Endothelial cell of umbilical vein (primary cell): ENCODE measurements around the gene UBXN1. TPM values are rescaled to one million over a fixed set of nuclear protein-coding genes. Genes with fewer than 3 reads are reported as not detected.

ENCODE experiments used
- BruUV-seq: library from RNA; stranded (reverse); fragments of 400-500 nt; replicated peaks from 2 replicates; lab custom pipeline; 2021; lab: Mats Ljungman, UMichigan
- CTCF ChIA-PET: fragments of 300-600, 350-600 bp; sonication (Branson Sonifier 250); formaldehyde crosslinking; loops from one replicate; lab custom pipeline; 2021; ENCODE audit warnings: antibody characterized with exemption, inconsistent platforms; lab: Charles Lee
- POLR2A ChIA-PET: fragments of 300-600, 350-600 bp; sonication (Branson Sonifier 250); formaldehyde crosslinking; loops from one replicate; lab custom pipeline; 2021; ENCODE audit warnings: antibody characterized with exemption, inconsistent platforms; lab: Charles Lee
- DNase-seq: peaks from one replicate; pipeline ENCODE4 v3.0.0-alpha.2; 2011; ENCODE audit warnings: low read depth, low spot score
- FAIRE-seq: peaks from 2 replicates; lab custom pipeline; 2011; peaks lifted over from hg19 to GRCh38; lab: Jason Lieb, UNC
- H2AFZ ChIP-seq: 2 replicates; pipeline ENCODE4 v1.6.0; 2012; ENCODE audit warnings: low read depth, low read length, control low read depth, inconsistent platforms
- H3K27ac ChIP-seq: 2 replicates; pipeline ENCODE4 v1.5.1; 2011; ENCODE audit warnings: low read depth, mild to moderate bottlenecking, control low read depth, low read length, moderate library complexity; ENCODE audit not compliant: insufficient read depth
- H3K27me3 ChIP-seq, 2 experiments: 2 replicates each; pipeline versions ENCODE4 v1.6.0 to v1.6.1; 2011; ENCODE audit warnings: low read length in 2 of 2, mixed read lengths in 1 of 2; ENCODE audit not compliant: control insufficient read depth in 2 of 2, insufficient read depth in 2 of 2
- H3K36me3 ChIP-seq, 2 experiments: 2 replicates in 1 of 2; 3 replicates in 1 of 2; pipeline ENCODE4 v1.5.1; 2011; ENCODE audit warnings: low read length in 2 of 2, mild to moderate bottlenecking in 1 of 2, moderate library complexity in 1 of 2; ENCODE audit not compliant: control insufficient read depth in 2 of 2, insufficient read depth in 2 of 2; ENCODE audit errors: extremely low read depth in 1 of 2
- H3K4me1 ChIP-seq: 3 replicates; pipeline ENCODE4 v1.5.1; 2011; ENCODE audit warnings: mild to moderate bottlenecking, low read length; ENCODE audit not compliant: control insufficient read depth, insufficient read depth; ENCODE audit errors: extremely low read depth
- H3K4me2 ChIP-seq: 2 replicates; pipeline ENCODE4 v1.6.1; 2011; ENCODE audit warnings: low read length, control low read depth, mixed read lengths; ENCODE audit not compliant: insufficient read depth
- H3K4me3 ChIP-seq, 3 experiments: fragments of 200-600 bp in 1 of 3; sonication (generic), shearing (Covaris generic) in 1 of 3; replicated peaks in 1 of 3; 2 replicates each; pipeline ENCODE4 v1.5.1; 2011 to 2016; ENCODE audit warnings: control low read depth in 3 of 3, low read length in 3 of 3, mild to moderate bottlenecking in 2 of 3, inconsistent platforms in 1 of 3, low read depth in 1 of 3, moderate library complexity in 1 of 3; ENCODE audit not compliant: insufficient read depth in 1 of 3
- H3K79me2 ChIP-seq: 2 replicates; pipeline ENCODE4 v1.6.0; 2012; ENCODE audit warnings: low read length, inconsistent platforms; ENCODE audit not compliant: control insufficient read depth, insufficient read depth
- H3K9ac ChIP-seq: replicated peaks from 2 replicates; pipeline ENCODE3; 2011; ENCODE audit warnings: low read length, control low read depth; ENCODE audit not compliant: insufficient read depth; ENCODE audit errors: extremely low read depth
- H3K9me1 ChIP-seq: replicated peaks from 3 replicates; pipeline ENCODE4 v1.6.0; 2011; ENCODE audit warnings: mild to moderate bottlenecking, low read length; ENCODE audit not compliant: control insufficient read depth, insufficient read depth; ENCODE audit errors: extremely low read depth
- H3K9me3 ChIP-seq: replicated peaks from 2 replicates; pipeline ENCODE4 v1.5.1; 2012; ENCODE audit warnings: low read length, inconsistent platforms; ENCODE audit not compliant: control insufficient read depth, insufficient read depth
- H4K20me1 ChIP-seq: replicated peaks from 2 replicates; pipeline ENCODE3; 2011; ENCODE audit warnings: mild to moderate bottlenecking, low read length; ENCODE audit not compliant: control insufficient read depth, insufficient read depth; ENCODE audit errors: extremely low read depth
- JUN ChIP-seq: IDR thresholded peaks from 2 replicates; pipeline ENCODE4 v1.6.1; 2011; ENCODE audit warnings: borderline replicate concordance, low read depth; ENCODE audit not compliant: insufficient read length, insufficient read depth
- MYC ChIP-seq: IDR thresholded peaks from one replicate; pipeline ENCODE4 v1.6.1; 2011; ENCODE audit warnings: mild to moderate bottlenecking, low read depth, low read length
- dilution Hi-C: fragments of 300-500 bp; cut with MboI; formaldehyde crosslinking; loops from one replicate; pipeline ENCODE4 v1.15.0; 2019; ENCODE audit warnings: low sequenced_read_pairs; ENCODE audit not compliant: extremely low pct_ligation_motif_present
- intact Hi-C: fragments of 100-400 bp; cut with micrococcal nuclease; formaldehyde crosslinking; loops from one replicate; pipeline ENCODE4 v1.10.0; 2022
- polyA plus RNA-seq, 4 experiments: library from polyadenylated mRNA; depleted of rRNA in 3 of 4; stranded (reverse) in 3 of 4; unstranded in 1 of 4; fragments of >200 nt; gene quantifications; 2 replicates each; pipeline versions ENCODE4 v1.2.1 to v1.2.3, GENCODE V29; 2011 to 2012; ENCODE audit warnings: missing spikeins in 1 of 4
- small RNA-seq: library from RNA; depleted of rRNA; stranded (forward); fragments of <200 nt; gene quantifications from one replicate; pipeline ENCODE3, GENCODE V24; 2012; ENCODE audit warnings: low replicate concordance, low read depth; ENCODE audit not compliant: insufficient read depth, insufficient read length
- total RNA-seq: library from RNA; stranded (reverse); gene quantifications from 2 replicates; pipeline ENCODE4 v1.2.3, GENCODE V29; 2021
- TF ChIP-seq, protein P1 (sequence below), 2 donors: IDR thresholded peaks; 1 replicate in 1 of 2; 2 replicates in 1 of 2; pipeline ENCODE4 v1.5.1; 2011; ENCODE audit warnings: low read length in 2 of 2, mild to moderate bottlenecking in 2 of 2, moderate library complexity in 2 of 2, control low read depth in 1 of 2, inconsistent platforms in 1 of 2, low read depth in 1 of 2; ENCODE audit not compliant: insufficient read depth in 1 of 2; ENCODE audit errors: extremely low read depth in 1 of 2

UBXN1 gene
- total and polyA plus RNA-seq, 2 donors (not counting 3 experiments of a cell fraction or from before 2014, with no cell fraction given): 113 to 114 TPM

DNA sequence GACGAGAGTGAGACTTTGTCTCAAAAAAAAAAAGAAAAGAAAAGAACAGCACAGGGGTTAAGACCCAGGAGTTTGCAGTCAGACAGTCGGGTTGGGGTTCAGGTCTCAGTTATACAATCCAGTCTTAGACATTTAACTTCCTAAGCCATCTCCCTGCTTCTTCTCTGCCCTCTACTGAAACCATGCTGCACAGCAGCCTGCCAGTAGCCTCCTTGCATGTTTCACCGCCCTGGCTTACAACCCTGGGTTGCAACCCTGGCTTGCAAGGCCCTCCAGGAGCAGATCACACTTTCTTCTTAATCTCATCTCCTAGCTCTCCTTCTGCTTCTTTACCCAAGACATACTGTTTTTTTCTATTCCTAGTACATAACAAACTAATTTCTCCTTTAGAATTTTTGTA, 51.2 kb downstream of the UBXN1 start:
- H4K20me1 ChIP-seq: no peaks in the 10 kb centered on the region
- H3K9me3 ChIP-seq: no peaks in the 10 kb centered on the region
- no peak overlapping the region for H3K4me3 ChIP-seq
- H3K36me3 ChIP-seq: peaks cover 34 to 60% of the 10 kb centered on the region in 2 experiments
- FAIRE-seq (no peak), DNase-seq (no peak)
- no peak for TF ChIP-seq JUN
- no peak for TF ChIP-seq MYC
- TF ChIP-seq, protein P1, sequence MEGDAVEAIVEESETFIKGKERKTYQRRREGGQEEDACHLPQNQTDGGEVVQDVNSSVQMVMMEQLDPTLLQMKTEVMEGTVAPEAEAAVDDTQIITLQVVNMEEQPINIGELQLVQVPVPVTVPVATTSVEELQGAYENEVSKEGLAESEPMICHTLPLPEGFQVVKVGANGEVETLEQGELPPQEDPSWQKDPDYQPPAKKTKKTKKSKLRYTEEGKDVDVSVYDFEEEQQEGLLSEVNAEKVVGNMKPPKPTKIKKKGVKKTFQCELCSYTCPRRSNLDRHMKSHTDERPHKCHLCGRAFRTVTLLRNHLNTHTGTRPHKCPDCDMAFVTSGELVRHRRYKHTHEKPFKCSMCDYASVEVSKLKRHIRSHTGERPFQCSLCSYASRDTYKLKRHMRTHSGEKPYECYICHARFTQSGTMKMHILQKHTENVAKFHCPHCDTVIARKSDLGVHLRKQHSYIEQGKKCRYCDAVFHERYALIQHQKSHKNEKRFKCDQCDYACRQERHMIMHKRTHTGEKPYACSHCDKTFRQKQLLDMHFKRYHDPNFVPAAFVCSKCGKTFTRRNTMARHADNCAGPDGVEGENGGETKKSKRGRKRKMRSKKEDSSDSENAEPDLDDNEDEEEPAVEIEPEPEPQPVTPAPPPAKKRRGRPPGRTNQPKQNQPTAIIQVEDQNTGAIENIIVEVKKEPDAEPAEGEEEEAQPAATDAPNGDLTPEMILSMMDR (IDR thresholded peaks at IDR 0.05; ENCODE audit: extremely low read depth in 1 of 2, insufficient read depth in 1 of 2, low read depth in 1 of 2, low read length in 2 of 2): peak in 1 of 2 donors; percentile 12
- H3K79me2 ChIP-seq: no peaks in the 10 kb centered on the region
- ChIA-PET CTCF (no interaction called here), POLR2A (no interaction called here)
- H3K4me2 ChIP-seq: no peak overlapping the region
- H2AFZ ChIP-seq: no peak overlapping the region
- dilution Hi-C loops: no loop called here
- no peaks in the 10 kb centered on the region for H3K27me3 ChIP-seq
- H3K4me1 ChIP-seq: no peaks in the 10 kb centered on the region
- intact Hi-C loops: no loop called here
- no peak overlapping the region for H3K9ac ChIP-seq
- H3K27ac ChIP-seq: no peak overlapping the region
- no peaks in the 10 kb centered on the region for H3K9me1 ChIP-seq
- no TSS peak for BruUV-seq

Small RNA genes within 50 kb of the gene (small RNA-seq; reads per million reads assigned to genes)
- not detected for gene SNORA57

Other genes starting within 250 kb of the UBXN1 start
- gene AHNAK, start 132.3 kb downstream of the UBXN1 start, total RNA-seq: 381 and 436 TPM in 2 replicates
- 25.1 and 35.2 TPM in 2 replicates for gene AHNAK, start 132.3 kb downstream of the UBXN1 start, polyA plus RNA-seq
- 1,341 and 1,345 TPM in 2 replicates for gene EEF1G, start 105.2 kb downstream of the UBXN1 start, total RNA-seq
- gene EEF1G, start 105.2 kb downstream of the UBXN1 start, polyA plus RNA-seq: 1,723 and 2,133 TPM in 2 replicates
- gene TUT1, start 87.5 kb downstream of the UBXN1 start, total RNA-seq: 16.9 and 17.8 TPM in 2 replicates
- gene TUT1, start 87.5 kb downstream of the UBXN1 start, polyA plus RNA-seq: 11.5 and 12.7 TPM in 2 replicates
- gene MTA2, start 77.2 kb downstream of the UBXN1 start, total RNA-seq: 166 and 176 TPM in 2 replicates
- 30.2 and 40.4 TPM in 2 replicates for gene MTA2, start 77.2 kb downstream of the UBXN1 start, polyA plus RNA-seq
- gene EML3, start 66.3 kb downstream of the UBXN1 start, total RNA-seq: 101 and 110 TPM in 2 replicates
- gene EML3, start 66.3 kb downstream of the UBXN1 start, polyA plus RNA-seq: 75.7 and 78.3 TPM in 2 replicates
- 8.2 and 8.8 TPM in 2 replicates for gene ROM1, start 65.8 kb downstream of the UBXN1 start, total RNA-seq
- 4.8 and 5.3 TPM in 2 replicates for gene ROM1, start 65.8 kb downstream of the UBXN1 start, polyA plus RNA-seq
- 31.6 and 35.0 TPM in 2 replicates for gene B3GAT3, start 57.1 kb downstream of the UBXN1 start, total RNA-seq
- 37.2 and 48.0 TPM in 2 replicates for gene B3GAT3, start 57.1 kb downstream of the UBXN1 start, polyA plus RNA-seq
- 357 and 389 TPM in 2 replicates for gene GANAB, start 32.5 kb downstream of the UBXN1 start, total RNA-seq
- 433 and 455 TPM in 2 replicates for gene GANAB, start 32.5 kb downstream of the UBXN1 start, polyA plus RNA-seq
- 21.7 and 22.8 TPM in 2 replicates for gene INTS5, start 25.8 kb downstream of the UBXN1 start, total RNA-seq
- 20.3 and 20.9 TPM in 2 replicates for gene INTS5, start 25.8 kb downstream of the UBXN1 start, polyA plus RNA-seq
- gene C11orf98, start 13.9 kb downstream of the UBXN1 start, total RNA-seq: 58.7 and 61.0 TPM in 2 replicates
- 32.3 and 39.5 TPM in 2 replicates for gene C11orf98, start 13.9 kb downstream of the UBXN1 start, polyA plus RNA-seq
- gene CSKMT, start 13.8 kb downstream of the UBXN1 start, total RNA-seq: 28.4 and 38.1 TPM in 2 replicates
- 7.8 and 7.9 TPM in 2 replicates for gene CSKMT, start 13.8 kb downstream of the UBXN1 start, polyA plus RNA-seq
- gene UQCC3, start 7.4 kb downstream of the UBXN1 start, total RNA-seq: 8.6 and 9.0 TPM in 2 replicates
- 15.3 and 15.5 TPM in 2 replicates for gene UQCC3, start 7.4 kb downstream of the UBXN1 start, polyA plus RNA-seq
- 7.5 and 10.5 TPM in 2 replicates for gene LBHD1, start 6.8 kb downstream of the UBXN1 start, total RNA-seq
- 3.5 and 3.8 TPM in 2 replicates for gene LBHD1, start 6.8 kb downstream of the UBXN1 start, polyA plus RNA-seq
- gene LRRN4CL, start 10.5 kb upstream of the UBXN1 start, total RNA-seq: 0.20 and 0.37 TPM in 2 replicates
- gene LRRN4CL, start 10.5 kb upstream of the UBXN1 start, polyA plus RNA-seq: 0.03 TPM in 1 of 2 replicates, not detected in the other
- gene BSCL2, start 28.4 kb upstream of the UBXN1 start, total RNA-seq: 31.1 and 31.3 TPM in 2 replicates
- gene BSCL2, start 28.4 kb upstream of the UBXN1 start, polyA plus RNA-seq: 94.8 and 126 TPM in 2 replicates
- not detected in 2 replicates for gene GNG3, start 28.6 kb upstream of the UBXN1 start, total RNA-seq
- gene GNG3, start 28.6 kb upstream of the UBXN1 start, polyA plus RNA-seq: not detected in 2 replicates
- 53.4 and 56.2 TPM in 2 replicates for gene HNRNPUL2, start 48.4 kb upstream of the UBXN1 start, total RNA-seq
- 14.1 and 18.3 TPM in 2 replicates for gene HNRNPUL2, start 48.4 kb upstream of the UBXN1 start, polyA plus RNA-seq
- gene TTC9C, start 49.4 kb upstream of the UBXN1 start, total RNA-seq: 31.6 and 43.5 TPM in 2 replicates
- gene TTC9C, start 49.4 kb upstream of the UBXN1 start, polyA plus RNA-seq: 20.6 and 27.4 TPM in 2 replicates
- 6.9 and 8.1 TPM in 2 replicates for gene ZBTB3, start 75.1 kb upstream of the UBXN1 start, total RNA-seq
- 3.7 and 4.1 TPM in 2 replicates for gene ZBTB3, start 75.1 kb upstream of the UBXN1 start, polyA plus RNA-seq
- gene POLR2G, start 82.5 kb upstream of the UBXN1 start, total RNA-seq: 94.3 and 96.2 TPM in 2 replicates
- gene POLR2G, start 82.5 kb upstream of the UBXN1 start, polyA plus RNA-seq: 258 and 266 TPM in 2 replicates
- gene TAF6L, start 92.3 kb upstream of the UBXN1 start, total RNA-seq: 28.9 and 30.4 TPM in 2 replicates
- 28.6 and 33.3 TPM in 2 replicates for gene TAF6L, start 92.3 kb upstream of the UBXN1 start, polyA plus RNA-seq
- 27.6 and 27.8 TPM in 2 replicates for gene TMEM179B, start 108.3 kb upstream of the UBXN1 start, total RNA-seq
- 102 and 123 TPM in 2 replicates for gene TMEM179B, start 108.3 kb upstream of the UBXN1 start, polyA plus RNA-seq
- gene TMEM223, start 112.9 kb upstream of the UBXN1 start, total RNA-seq: 11.8 and 12.7 TPM in 2 replicates
- 26.7 and 31.8 TPM in 2 replicates for gene TMEM223, start 112.9 kb upstream of the UBXN1 start, polyA plus RNA-seq
- gene NXF1, start 126.4 kb upstream of the UBXN1 start, total RNA-seq: 71.4 and 74.4 TPM in 2 replicates
- 99.8 and 101 TPM in 2 replicates for gene NXF1, start 126.4 kb upstream of the UBXN1 start, polyA plus RNA-seq
- 41.3 and 42.8 TPM in 2 replicates for gene STX5, start 153.0 kb upstream of the UBXN1 start, total RNA-seq
- 46.4 and 50.7 TPM in 2 replicates for gene STX5, start 153.0 kb upstream of the UBXN1 start, polyA plus RNA-seq
- gene TEX54, start 153.8 kb upstream of the UBXN1 start, total RNA-seq: not detected in 2 replicates
- not detected in 2 replicates for gene TEX54, start 153.8 kb upstream of the UBXN1 start, polyA plus RNA-seq
- 51.7 and 51.8 TPM in 2 replicates for gene WDR74, start 160.5 kb upstream of the UBXN1 start, total RNA-seq
- gene WDR74, start 160.5 kb upstream of the UBXN1 start, polyA plus RNA-seq: 44.7 and 44.8 TPM in 2 replicates
- gene SLC3A2, start 201.8 kb upstream of the UBXN1 start, total RNA-seq: 190 and 208 TPM in 2 replicates
- gene SLC3A2, start 201.8 kb upstream of the UBXN1 start, polyA plus RNA-seq: 337 and 344 TPM in 2 replicates
- not detected in 2 replicates for gene CHRM1, start 242.3 kb upstream of the UBXN1 start, total RNA-seq
- not detected in 2 replicates for gene CHRM1, start 242.3 kb upstream of the UBXN1 start, polyA plus RNA-seq